Coronary artery (tissue), 2 donors: ENCODE results near the gene PIEZO1.

Experiments
- DNase-seq: peaks from one replicate; pipeline ENCODE4 v3.0.0-alpha.2; 2017; ENCODE audit warnings: low spot score
- H3K27ac ChIP-seq, 2 donors: fragments of 200-600 bp; sonication (generic); one replicate each; pipeline ENCODE4 v1.5.1; 2016 to 2019
- H3K4me3 ChIP-seq: fragments of 200-600 bp; sonication (generic); 2 replicates; pipeline ENCODE4 v1.5.1; 2016; ENCODE audit warnings: mild to moderate bottlenecking, moderate library complexity
- TF ChIP-seq, protein P1 (sequence below): fragments of 200-600 bp; sonication (generic); IDR thresholded peaks from one replicate; pipeline ENCODE4 v1.5.1; 2019; ENCODE audit warnings: antibody characterized with exemption

PIEZO1 gene

DNA sequence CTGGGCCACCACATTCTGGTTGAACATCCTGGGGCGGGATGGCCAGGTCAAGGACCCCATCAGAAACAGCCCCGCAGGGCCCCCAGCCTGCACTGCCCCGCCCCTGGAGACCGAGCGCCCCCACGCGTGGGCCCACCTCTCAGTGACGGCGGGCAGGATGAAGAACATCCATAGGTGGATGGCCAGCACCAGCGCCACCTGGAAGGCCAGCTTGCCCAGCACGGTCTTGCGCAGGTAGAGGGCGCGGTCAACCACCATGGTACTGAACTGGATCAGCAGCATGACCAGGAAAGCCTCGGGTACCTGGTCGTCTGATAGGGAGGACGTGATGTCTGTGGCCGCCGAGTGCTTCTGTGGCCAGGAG lies 65.1 kb downstream of the PIEZO1 start:
- TF ChIP-seq, protein P1, sequence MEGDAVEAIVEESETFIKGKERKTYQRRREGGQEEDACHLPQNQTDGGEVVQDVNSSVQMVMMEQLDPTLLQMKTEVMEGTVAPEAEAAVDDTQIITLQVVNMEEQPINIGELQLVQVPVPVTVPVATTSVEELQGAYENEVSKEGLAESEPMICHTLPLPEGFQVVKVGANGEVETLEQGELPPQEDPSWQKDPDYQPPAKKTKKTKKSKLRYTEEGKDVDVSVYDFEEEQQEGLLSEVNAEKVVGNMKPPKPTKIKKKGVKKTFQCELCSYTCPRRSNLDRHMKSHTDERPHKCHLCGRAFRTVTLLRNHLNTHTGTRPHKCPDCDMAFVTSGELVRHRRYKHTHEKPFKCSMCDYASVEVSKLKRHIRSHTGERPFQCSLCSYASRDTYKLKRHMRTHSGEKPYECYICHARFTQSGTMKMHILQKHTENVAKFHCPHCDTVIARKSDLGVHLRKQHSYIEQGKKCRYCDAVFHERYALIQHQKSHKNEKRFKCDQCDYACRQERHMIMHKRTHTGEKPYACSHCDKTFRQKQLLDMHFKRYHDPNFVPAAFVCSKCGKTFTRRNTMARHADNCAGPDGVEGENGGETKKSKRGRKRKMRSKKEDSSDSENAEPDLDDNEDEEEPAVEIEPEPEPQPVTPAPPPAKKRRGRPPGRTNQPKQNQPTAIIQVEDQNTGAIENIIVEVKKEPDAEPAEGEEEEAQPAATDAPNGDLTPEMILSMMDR = no peak
- H3K27ac ChIP-seq = no peak overlapping the region
- no peak overlapping the region for H3K4me3 ChIP-seq
- DNase-seq = no peak

DNA sequence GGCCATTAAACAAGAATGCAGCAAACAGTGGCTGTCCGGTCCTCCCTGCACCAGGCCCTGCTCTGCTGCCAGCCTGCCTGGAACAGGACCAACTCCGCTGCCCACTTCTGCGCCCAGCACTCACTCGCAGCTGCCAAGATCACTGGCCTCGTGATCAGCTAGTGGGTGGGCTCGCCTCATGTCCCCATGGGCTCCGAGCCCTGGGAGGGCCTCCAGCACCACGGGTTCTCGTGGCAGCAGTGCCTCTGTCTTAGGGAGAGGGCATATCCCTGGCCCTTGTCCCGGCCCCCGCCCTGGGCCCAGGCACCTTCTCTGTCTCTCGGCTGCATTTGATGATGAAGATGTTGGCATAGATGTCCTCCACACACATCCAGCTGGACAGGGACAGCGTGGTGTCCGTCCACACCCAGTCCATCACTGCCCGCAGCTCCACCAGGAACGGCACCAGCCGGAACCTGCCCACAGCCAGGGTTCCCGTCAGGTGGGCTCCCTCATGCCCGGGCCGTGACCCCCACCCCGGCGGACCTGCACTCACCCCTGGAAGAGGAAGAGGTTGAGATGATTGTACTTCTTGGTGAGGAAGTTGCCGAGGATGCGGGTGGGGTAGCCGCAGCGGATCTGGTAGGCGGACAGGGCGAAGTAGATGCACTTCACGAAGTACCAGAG lies 65.6 kb downstream of the PIEZO1 start:
- TF ChIP-seq, protein P1 = no peak
- DNase-seq = no peak
- no peak overlapping the region for H3K4me3 ChIP-seq
- no peak overlapping the region for H3K27ac ChIP-seq

DNA sequence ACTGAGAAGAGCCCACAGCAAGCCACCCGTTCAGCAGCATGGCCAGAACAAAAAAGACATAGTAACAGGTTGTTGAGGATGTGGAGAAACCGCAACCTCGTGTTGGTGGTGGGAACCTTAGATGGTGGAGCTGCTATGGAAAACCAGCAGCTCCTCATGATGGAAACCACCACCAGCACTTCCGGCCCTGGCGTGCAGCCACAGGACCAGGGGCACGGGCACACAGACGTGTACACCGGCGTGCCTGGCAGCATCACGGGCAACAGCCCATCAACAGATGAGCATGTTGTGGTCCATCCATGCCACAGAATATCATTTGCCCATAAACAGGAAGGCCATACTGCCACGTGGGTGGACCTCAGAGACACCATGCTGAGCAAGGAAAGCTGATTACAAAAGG lies 66.8 kb downstream of the PIEZO1 start:
- no peak overlapping the region for H3K27ac ChIP-seq
- no peak for DNase-seq
- H3K4me3 ChIP-seq = no peak overlapping the region
- TF ChIP-seq, protein P1 = no peak

DNA sequence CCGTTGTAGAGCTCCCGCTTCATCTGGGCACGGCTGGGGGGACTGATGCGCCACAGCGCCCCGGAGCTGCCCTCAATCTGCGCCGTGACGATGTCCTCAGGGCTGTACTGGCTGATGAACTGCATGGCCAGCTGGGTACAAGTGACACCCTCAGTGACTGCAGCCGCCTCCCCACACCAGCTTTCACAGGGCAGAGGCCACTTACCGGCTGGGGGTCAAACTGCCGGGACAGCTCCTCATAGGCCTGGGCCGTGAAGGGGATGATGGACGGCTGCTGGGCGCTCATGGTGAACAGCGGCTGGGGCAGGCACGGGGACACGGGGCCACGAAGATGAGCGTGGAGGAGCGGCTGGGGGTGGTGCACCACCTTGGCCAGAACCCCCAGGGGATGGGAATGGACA lies 68.4 kb downstream of the PIEZO1 start:
- Histone ChIP-seq H3K27ac (no peak overlapping the region), H3K4me3 (no peak overlapping the region)
- DNase-seq = no peak
- TF ChIP-seq, protein P1 = no peak

DNA sequence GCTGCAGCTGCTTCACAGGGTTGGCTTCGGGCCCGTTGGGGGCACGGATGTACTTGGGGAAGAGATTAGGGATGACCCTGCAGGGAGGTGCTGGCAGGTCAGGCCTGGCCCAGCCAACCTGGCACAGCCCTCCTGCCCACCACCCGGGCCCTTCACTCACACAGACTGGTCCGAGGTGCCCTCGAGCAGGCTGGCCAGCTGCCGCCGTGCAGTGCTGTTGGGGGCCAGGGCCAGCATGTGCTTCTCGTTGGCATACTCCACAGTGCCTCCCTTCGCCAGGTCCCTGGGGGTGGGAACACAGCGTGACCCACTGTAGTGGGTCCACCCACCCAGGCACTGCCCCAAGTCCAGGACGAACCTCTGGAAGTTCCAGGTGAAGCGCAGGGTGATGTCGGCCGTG lies 68.8 kb downstream of the PIEZO1 start:
- Histone ChIP-seq H3K27ac (no peak overlapping the region), H3K4me3 (no peak overlapping the region)
- TF ChIP-seq, protein P1 = no peak
- no peak for DNase-seq

- TF ChIP-seq, protein P1 = no peak
- Histone ChIP-seq H3K27ac (no peak overlapping the region), H3K4me3 (no peak overlapping the region)
- DNase-seq = no peak
Observed at GRCh38 chr16:88715312-88716190, 69.5 kb downstream of the PIEZO1 start.
